Hepatocyte (in vitro differentiated cells): ENCODE measurements around the gene PI4KB.

ENCODE experiments used
- CTCF ChIP-seq: fragments of 200-600 bp; sonication (generic); IDR thresholded peaks from 2 replicates; pipeline ENCODE4 v1.5.1; 2016; ENCODE audit warnings: antibody characterized with exemption, mild to moderate bottlenecking; ENCODE audit not compliant: poor library complexity
- EZH2 ChIP-seq: fragments of 200-600 bp; sonication (generic); IDR thresholded peaks from 2 replicates; pipeline ENCODE4 v1.6.1; 2016; ENCODE audit warnings: antibody characterized with exemption, mild to moderate bottlenecking, borderline replicate concordance
- EZH2phosphoT487 ChIP-seq: fragments of 200-600 bp; sonication (generic); IDR thresholded peaks from one replicate; pipeline ENCODE4 v1.6.1; 2018; ENCODE audit warnings: antibody characterized with exemption, mild to moderate bottlenecking, low read depth, moderate library complexity; ENCODE audit not compliant: unreplicated experiment, severe bottlenecking

GRCh38 chr1:151313501-151313900, 13.7 kb downstream of the PI4KB start:
- TF ChIP-seq CTCF (no peak), EZH2 (no peak), EZH2phosphoT487 (no peak)
